Ammon's horn (tissue), 1 donor: Measurements from ENCODE around the gene GNPDA2.

Source experiments
- DNase-seq: peaks from one replicate; pipeline ENCODE4 v3.0.0-alpha.2; 2016; ENCODE audit warnings: low spot score

GNPDA2 gene

DNA sequence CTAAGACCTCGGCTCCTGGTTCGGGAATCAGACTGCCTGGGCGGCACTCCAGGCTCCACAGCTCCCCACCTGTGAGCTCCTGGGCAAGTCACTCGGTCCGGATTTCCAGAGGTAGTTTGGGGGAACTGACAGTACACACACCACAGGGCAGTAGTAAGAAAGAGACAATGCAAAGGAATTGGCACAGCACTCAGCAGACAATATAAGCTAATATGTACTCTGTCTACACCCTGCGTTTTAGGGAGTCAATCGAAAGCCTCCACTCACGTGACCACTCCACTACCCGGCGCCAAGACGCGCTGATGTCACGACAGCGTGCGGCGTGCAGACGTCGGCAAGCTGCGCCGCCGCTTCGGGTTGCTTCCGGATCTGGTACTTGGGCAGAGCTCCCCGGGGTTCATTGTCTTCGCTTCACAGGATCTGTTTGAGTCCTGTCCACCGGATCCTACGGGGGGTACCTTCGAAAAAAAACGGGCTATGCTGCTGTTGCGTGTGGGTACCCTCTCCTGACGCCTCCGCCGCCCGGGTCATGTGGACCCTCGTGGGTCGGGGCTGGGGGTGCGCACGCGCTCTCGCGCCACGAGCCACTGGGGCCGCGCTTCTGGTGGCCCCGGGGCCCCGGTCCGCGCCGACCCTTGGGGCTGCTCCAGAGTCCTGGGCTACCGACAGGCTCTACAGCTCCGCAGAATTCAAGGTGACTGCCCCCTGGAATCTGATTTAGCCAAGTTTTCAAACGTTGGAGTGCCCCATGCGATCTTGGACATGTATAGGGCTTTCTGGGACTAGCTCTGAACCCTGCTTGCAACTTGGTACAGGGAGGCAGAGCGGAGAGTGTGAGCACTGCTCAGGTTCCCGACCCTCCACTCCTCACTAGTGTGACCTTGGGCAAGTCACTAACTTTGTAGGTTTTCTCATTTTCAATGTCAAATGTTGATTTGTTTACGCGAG, 48.0 kb downstream of the GNPDA2 start, which contains the start of gene GUF1:
TSS of gene GUF1 (plus strand) at position 327 of the 948 bp plus-strand sequence. CDS start at position 530, 203 bp downstream.
- DNase-seq = peak; percentile 96

DNA sequence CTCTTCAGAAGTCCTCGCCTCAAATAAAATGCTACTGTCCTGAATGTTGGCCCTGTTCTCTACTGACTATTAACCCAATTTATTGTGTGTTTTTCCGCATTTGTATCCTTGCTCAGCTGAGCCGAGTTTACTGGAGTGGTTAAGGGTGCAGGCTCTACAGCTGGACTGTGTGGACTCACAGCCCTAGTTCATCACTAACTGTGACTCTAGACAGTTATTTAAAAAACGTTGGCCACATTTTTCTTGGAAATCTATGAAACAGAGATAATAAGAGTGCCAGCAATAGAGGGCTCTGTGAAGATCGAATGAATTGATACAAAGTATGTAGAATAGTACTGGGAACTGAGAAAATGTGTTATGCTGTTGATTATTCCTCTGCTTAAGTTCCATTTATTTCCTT, 51.0 kb downstream of the GNPDA2 start:
- no peak for DNase-seq

DNA sequence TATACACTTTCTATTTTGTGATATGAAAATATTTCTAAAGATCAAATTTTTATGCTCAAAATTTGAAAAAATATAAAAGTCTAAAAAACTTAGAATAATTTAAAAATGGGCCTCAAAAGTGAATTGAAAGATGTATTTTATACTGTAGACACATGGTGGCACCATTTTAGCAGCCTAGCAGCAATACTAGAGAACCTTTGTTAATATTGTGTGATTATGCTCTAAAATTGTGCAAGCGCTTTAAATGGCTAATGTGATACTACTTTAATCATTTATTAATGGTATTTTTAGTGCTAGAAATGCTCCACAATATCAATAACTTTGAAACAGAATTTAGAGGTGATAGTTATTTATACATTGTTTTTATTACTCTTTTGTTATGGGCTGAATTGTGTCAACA, 51.9 kb downstream of the GNPDA2 start:
- DNase-seq = no peak

DNA sequence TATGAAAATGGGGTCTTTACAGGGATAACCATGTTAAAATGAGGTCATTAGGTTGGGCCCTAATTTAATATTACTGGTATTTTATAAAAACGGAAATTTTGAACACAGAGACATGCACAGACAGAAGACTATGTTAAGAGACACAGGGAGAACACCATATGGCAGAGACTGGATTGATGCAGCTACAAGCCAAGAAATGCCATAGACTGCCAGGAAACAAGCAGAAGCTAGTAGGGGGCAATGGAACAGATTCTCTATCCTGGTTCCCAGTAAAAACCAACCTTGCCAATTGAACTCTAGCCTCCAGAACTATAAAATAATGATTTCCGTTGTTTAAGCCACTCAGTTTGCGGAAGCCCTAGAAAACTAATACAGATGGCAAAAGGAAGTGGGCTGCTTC, 54.7 kb downstream of the GNPDA2 start:
- DNase-seq = no peak

DNA sequence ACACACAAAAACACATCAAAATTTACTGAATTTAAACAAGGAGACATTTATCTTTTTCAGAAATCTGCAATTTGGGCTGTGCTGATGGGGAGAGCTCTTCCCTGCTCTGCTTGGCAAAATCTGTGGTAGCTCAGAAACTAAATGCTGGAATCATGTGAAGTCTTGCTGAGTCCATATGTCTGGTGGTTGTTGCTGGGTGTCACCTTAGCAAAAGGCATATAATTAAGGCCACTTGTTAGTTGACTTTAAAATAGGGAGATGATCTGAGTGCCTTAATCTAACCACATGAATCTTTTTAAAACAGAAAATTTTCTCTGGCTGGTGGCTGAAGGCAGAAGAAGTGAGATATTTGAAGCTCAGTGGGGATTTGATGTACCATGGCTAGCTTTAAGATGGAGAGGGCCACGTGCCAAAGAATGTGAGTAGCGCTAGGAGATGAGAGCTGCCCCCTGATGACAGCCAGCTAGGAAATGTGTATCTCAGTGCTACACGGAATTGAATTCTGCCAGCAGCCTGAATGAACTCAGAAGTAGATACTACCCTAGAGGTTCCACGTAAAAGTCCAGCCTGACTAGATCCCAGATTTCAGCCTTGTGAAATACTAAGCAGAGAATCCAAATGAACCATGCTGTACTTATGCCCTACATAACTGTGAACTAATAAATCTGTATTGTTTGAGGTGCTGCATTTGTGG, 55.7 kb downstream of the GNPDA2 start:
- DNase-seq = no peak

DNA sequence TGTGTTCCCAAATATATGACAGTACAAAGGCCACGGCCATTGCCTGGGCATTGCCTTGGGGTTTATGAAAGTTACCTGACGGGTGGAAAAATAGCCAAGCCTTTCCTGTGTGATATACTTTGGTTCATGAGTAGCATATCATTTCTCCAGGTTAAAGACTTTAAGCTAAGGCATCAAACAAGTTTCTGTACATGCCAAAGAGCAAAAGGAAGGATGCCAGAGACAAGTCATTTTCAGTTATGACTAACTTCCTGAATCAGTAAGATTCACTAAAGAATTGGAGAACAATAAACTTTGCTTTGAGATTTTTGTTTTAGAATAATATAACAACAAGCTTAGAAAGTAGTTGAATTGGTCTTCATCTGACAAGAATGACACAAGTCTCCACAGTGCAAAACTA, 57.8 kb downstream of the GNPDA2 start:
- DNase-seq = no peak

DNA sequence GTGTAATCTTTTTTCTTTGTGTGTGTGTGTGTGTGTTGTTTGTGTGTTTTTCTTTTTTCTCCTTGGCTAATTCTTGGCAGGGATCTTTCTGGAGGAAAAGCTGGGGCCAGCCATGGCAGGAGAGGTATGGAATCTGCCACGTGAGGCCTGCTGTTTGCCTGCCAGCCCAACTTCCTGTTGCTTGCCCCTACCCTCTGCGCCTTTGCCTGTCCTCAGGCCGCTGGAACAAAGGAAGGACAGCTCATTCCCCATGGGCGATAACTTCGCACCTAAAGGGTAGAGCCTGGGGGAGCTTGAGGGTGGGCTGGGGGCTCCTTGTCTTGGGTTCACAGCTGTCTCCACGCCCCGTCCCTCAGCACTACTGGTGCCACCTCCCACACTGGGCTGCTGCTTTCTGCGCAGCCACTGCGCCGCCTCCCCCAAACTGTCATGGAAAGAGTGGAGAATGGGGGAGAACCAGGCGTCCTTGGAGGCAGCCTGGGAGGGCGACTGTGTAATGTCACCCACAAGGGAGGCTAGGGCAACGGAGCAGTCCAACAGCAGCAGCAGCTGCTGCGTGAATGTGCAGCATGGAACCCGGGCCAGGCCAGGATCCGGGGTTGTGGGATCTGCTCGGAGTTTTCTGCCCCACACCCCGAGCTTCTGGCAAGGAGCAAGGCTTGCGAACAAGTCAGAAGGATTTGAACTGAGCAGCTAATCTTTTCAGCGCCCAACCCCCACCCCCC, 62.7 kb downstream of the GNPDA2 start:
- DNase-seq = no peak

DNA sequence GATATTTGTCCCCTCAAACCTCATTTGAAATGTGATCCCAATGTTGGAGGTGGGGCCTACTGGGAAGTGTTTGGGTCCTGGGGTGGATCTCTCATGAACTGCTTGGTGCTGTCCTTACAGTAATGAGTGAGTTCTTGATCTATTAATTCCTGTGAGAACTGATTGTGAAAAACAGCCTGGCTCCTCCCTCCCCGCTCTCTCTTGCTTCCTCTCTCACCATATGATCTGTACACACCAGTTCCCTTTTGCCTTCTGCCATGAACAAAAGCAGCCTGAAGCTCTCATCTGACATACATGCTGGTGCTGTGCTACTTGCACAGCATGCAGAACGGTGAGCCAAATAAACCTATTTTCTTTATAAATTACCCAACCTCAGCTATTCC, 63.7 kb downstream of the GNPDA2 start:
- peak; percentile 45 for DNase-seq

DNA sequence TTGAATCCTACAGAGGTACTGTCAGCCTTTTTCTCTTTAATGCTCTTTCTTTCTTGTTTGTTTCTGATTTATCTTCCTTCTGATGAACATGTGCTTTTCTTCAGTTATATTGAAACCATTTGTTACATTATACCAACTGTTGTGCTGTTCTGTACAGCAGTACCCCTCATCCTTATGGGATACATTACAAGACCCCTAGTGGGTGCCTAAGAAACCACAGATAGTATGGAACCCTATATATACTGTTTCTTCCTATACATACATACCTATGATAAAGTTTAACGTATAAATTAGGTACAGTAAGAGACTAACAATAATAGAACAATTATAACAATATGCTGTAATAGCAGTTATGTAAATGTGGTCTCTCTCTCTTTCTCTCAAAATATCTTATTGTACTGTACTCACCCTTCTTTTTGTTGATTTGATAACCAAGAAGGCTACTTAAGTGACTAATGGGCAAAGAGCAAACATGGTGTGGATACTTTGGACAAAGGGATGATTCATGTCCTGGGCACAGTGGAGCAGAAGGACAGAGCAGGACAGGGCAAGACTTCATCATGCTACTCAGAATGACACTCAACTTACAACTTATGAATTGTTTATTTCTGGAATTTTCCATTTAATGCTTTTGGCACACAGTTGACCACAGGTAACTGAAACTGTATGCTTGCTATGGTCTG, 64.3 kb downstream of the GNPDA2 start:
- no peak for DNase-seq

DNA sequence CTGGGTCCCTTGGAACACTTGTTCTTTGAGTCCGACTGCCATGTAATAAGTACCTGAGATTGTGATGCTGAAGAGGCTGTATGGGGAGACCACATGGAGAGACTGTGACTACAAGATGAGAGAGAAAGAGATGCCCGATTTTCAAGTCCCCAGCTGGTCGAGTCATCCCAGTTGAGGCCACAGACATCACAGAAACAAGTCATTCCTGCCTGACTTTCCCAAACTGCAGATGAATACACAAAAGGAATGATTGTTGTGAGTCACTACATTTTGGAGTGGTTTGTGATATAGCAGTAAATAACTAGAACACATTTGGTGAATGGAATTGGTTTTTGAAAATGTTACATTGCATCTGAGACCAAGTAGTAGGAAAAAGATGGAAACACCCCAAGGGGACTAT, 66.0 kb downstream of the GNPDA2 start:
- no peak for DNase-seq

DNA sequence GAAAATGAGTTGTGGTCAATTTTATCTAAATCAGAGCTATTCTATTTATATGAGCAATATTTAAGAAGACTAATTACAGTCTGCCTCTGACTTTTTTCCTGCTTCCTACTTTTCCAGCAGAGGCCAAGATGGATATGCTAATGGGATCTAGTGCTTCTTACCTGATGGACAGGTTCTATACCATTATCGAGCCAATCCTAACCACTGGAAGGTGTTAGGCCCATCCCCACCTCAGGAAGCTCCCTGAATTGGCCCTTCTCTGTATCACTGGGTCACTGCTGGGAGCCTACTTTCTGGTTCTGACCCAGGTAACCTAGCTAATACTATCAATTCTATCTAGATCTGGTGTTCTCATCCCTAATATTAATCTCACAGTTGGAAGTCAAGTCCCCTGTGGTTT, 74.4 kb downstream of the GNPDA2 start:
- no peak for DNase-seq
